Activated CD8-positive, alpha-beta T cell treated with anti-CD3 and anti-CD28 coated beads, Interleukin-2, amount 10 ng/mL, durations not matched to agents 7 days and 5 days (primary cell): ENCODE results near the gene PARD3B. TPM values are rescaled to one million over a fixed set of nuclear protein-coding genes. Genes with fewer than 3 reads are reported as not detected.

Source experiments
- ATAC-seq: fragments of 150-1000 bp; cut with Tn5 transposase; one replicate; pipeline ENCODE4 v1.10.0; 2021; ENCODE audit warnings: moderate library complexity
- CTCF ChIA-PET: fragments of 350-600 bp; sonication (Branson Sonifier 250); formaldehyde crosslinking; loops from one replicate; lab custom pipeline; 2021; ENCODE audit warnings: antibody characterized with exemption; lab: Charles Lee
- POLR2A ChIA-PET: fragments of 350-600 bp; sonication (Branson Sonifier 250); formaldehyde crosslinking; loops from one replicate; lab custom pipeline; 2021; ENCODE audit warnings: antibody characterized with exemption; lab: Charles Lee
- DNase-seq: peaks from one replicate; pipeline ENCODE4 v3.0.0-alpha.2; 2020
- H3K27ac Mint-ChIP-seq: one replicate; pipeline ENCODE4 v1.8.0; 2021; ENCODE audit warnings: mild to moderate bottlenecking, mixed read lengths
- H3K27me3 Mint-ChIP-seq: one replicate; pipeline ENCODE4 v1.8.0; 2021; ENCODE audit warnings: low read depth, mixed read lengths
- H3K36me3 Mint-ChIP-seq: one replicate; pipeline ENCODE4 v1.8.0; 2021; ENCODE audit warnings: low read depth, mixed read lengths
- H3K4me1 Mint-ChIP-seq: one replicate; pipeline ENCODE4 v1.8.0; 2021; ENCODE audit warnings: low read depth, mixed read lengths
- H3K4me3 Mint-ChIP-seq: one replicate; pipeline ENCODE4 v1.8.0; 2021; ENCODE audit warnings: mild to moderate bottlenecking, mixed read lengths
- H3K9me3 Mint-ChIP-seq: one replicate; pipeline ENCODE4 v1.8.0; 2022; ENCODE audit warnings: mixed read lengths; ENCODE audit not compliant: insufficient read depth
- total RNA-seq, 2 experiments: library from RNA; stranded (reverse); gene quantifications; one replicate each; pipeline ENCODE4 v1.2.3, GENCODE V29; 2021

PARD3B gene
- total RNA-seq, 2 experiments from 2014 or later: 0.76 to 1.0 TPM

DNA sequence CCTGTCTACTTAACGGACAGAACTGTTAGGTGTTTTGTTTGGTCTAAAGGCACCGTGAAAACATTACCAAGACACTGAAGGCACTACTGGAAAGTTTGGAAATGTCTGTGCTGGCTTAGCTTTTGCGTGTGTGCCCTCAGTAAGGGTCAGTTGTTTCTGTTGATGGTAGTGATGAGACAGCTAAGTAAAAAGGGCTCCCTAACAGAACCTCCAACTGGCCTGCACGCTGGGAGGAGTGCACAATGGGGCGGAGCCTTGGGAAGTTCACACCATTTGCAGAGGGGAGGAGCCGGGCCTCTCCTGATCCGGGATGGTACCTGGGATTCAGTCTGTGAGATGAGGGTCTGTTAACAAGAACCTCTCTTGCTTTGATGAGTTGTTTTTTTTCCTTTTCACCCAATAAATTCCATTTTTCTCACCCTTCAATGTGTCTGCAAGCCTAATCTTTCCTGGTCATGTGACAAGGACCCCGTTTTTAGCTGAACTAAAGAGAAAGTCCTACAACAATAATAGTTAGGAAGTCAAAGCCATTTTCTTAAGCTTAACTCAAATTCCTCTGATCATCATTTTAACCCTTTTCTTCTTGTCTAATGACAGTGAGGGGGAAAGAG, 368.7 kb downstream of the PARD3B start:
- Mint-ChIP-seq H3K4me3 (no peak overlapping the region), H3K4me1 (no peaks in the 10 kb centered on the region), H3K27ac (no peak overlapping the region), H3K36me3 (peaks cover 15% of the 10 kb centered on the region), H3K27me3 (no peaks in the 10 kb centered on the region), H3K9me3 (peaks cover 4% of the 10 kb centered on the region)
- ChIA-PET CTCF (interaction anchor here (1.5 kb wide), 1 partner anchor 10 kb away, joined by 4 read pairs; no protein-coding TSS in a partner anchor), POLR2A (no interaction called here)
- ATAC-seq (no peak), DNase-seq (no peak)

DNA sequence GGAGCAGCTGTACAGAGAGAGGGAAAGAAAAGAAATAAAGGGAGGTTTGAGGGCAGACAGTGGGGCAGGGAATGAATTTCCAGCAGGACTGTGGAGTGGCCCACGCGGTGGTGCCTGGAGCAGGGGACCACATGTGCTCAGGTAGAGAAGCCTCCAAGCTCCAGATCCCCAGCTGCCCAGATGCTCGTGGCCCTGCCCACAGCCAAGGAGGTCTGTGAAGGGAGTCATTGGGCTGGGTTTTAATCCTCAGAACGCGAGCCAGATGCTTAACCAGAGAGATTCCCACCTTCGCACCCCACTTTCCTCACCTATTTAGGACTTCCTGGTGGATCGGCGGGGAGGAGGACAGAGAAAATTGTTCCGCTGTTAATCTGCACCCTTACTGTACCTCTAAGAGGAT, 369.4 kb downstream of the PARD3B start:
- DNase-seq (no peak), ATAC-seq (no peak)
- Mint-ChIP-seq H3K36me3 (peaks cover 14% of the 10 kb centered on the region), H3K27me3 (no peaks in the 10 kb centered on the region), H3K4me3 (no peak overlapping the region), H3K4me1 (no peaks in the 10 kb centered on the region), H3K9me3 (peaks cover 4% of the 10 kb centered on the region), H3K27ac (no peak overlapping the region)
- ChIA-PET CTCF (interaction anchor here (1.5 kb wide), 1 partner anchor 10 kb away, joined by 4 read pairs; no protein-coding TSS in a partner anchor), POLR2A (no interaction called here)

DNA sequence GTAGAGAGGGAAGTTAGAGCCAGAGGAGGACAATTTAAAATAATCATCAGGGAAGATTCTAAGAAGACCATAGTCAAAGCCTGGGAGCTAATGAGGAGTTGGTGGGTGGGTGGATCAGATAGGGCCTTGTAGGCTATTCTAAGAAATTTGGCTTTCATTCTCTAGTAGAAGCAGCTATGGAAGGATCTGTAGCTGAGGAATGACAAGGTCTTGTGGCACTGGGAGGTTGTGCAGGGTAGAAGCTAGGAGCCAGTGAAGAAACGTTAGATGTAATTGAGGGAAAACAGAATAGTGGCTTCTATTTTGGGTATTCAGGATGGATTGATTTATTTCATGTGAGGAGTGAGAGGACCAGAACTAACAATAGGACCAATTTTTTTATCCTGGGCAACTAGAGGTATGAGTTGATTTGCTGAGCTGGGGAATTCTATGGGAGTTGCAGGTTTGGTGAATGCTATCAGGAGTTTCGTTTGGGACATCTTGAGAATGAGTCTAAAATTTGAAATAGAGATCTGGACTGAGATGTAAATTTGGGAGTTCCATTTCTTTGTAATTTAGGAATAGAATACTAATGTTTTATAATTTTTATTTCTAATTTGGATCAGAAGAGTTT, 371.9 kb downstream of the PARD3B start:
- ChIA-PET POLR2A (no interaction called here), CTCF (no interaction called here)
- H3K4me3 Mint-ChIP-seq: no peak overlapping the region
- no peaks in the 10 kb centered on the region for H3K27me3 Mint-ChIP-seq
- no peak for ATAC-seq
- peaks cover 11% of the 10 kb centered on the region for H3K36me3 Mint-ChIP-seq
- peaks cover 4% of the 10 kb centered on the region for H3K9me3 Mint-ChIP-seq
- H3K4me1 Mint-ChIP-seq: no peaks in the 10 kb centered on the region
- no peak for DNase-seq
- H3K27ac Mint-ChIP-seq: no peak overlapping the region

DNA sequence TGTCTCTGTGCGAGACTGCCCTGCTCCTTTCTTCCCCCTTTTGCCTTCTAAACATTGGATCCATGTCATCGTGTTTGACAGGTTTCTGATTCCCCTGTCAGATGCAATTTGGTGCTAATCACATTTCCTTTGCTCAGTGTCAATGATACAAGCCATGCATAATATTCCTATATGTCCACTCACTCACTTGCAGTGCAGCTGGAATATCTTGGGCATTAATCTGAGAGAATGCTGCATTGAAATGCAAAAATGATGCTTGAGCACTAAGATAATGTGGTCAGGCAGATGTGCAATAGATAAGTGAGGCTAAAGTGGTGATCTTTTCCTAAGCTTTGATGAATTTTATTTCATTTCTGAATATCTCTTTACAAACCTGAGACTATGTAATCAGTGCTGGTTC, 375.5 kb downstream of the PARD3B start:
- no peaks in the 10 kb centered on the region for H3K4me1 Mint-ChIP-seq
- H3K27me3 Mint-ChIP-seq: no peaks in the 10 kb centered on the region
- POLR2A ChIA-PET: no interaction called here
- no peak overlapping the region for H3K27ac Mint-ChIP-seq
- no peak overlapping the region for H3K4me3 Mint-ChIP-seq
- no peak for DNase-seq
- CTCF ChIA-PET: no interaction called here
- peaks cover 8% of the 10 kb centered on the region for H3K36me3 Mint-ChIP-seq
- ATAC-seq: no peak
- H3K9me3 Mint-ChIP-seq: no peaks in the 10 kb centered on the region

DNA sequence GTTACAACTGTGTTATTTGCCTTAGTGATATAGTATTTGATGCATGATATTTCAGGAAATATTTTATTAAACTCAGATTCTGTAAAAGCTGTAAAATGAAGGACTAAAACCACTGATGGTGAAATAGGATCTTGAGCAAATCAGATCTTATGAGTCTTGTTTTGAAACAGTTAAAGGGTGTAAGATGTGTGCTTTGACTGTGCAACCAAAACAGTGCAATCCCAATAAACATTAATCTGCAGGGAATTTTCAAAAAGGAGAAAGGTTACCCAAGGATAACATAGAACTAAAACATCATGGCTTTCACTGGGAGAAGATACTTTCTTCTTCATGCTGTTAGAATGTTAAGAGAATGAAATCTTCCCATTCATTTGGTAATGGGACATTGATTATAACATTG, 378.7 kb downstream of the PARD3B start:
- Mint-ChIP-seq H3K9me3 (peaks cover 7% of the 10 kb centered on the region), H3K4me3 (no peak overlapping the region), H3K36me3 (peaks cover 5% of the 10 kb centered on the region), H3K27me3 (no peaks in the 10 kb centered on the region), H3K27ac (no peak overlapping the region), H3K4me1 (no peaks in the 10 kb centered on the region)
- ATAC-seq (no peak), DNase-seq (no peak)
- ChIA-PET CTCF (interaction anchor here (1.3 kb wide), 1 partner anchor 10 kb away, joined by 4 read pairs; no protein-coding TSS in a partner anchor), POLR2A (no interaction called here)

DNA sequence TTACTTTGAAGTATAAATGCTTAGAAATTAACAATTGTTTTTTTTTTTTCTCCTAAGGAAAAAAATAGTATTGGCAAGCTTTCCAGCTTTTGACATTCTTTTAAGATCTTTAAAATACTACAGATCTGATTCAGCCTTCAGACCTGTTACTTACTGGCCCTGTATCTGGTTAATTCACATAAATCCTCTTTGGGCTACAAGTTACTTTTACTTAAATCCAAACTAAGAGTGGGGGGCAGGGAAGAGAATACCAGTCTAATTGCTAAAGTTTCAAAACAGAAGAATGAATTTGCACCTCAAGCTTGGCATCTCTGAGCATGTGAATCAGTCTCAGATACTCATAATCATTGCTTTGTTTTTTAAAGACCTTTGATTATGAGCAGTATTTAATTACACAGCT, 386.3 kb downstream of the PARD3B start:
- no peak overlapping the region for H3K4me3 Mint-ChIP-seq
- H3K27ac Mint-ChIP-seq: no peak overlapping the region
- no peaks in the 10 kb centered on the region for H3K27me3 Mint-ChIP-seq
- peaks cover 3% of the 10 kb centered on the region for H3K36me3 Mint-ChIP-seq
- no peak for ATAC-seq
- peaks cover 11% of the 10 kb centered on the region for H3K9me3 Mint-ChIP-seq
- H3K4me1 Mint-ChIP-seq: no peaks in the 10 kb centered on the region
- DNase-seq: no peak
- POLR2A ChIA-PET: no interaction called here
- CTCF ChIA-PET: interaction anchor here (1.1 to 1.9 kb wide), 2 partner anchors 9 to 13 kb away, joined by 3 to 5 read pairs; no protein-coding TSS in a partner anchor

DNA sequence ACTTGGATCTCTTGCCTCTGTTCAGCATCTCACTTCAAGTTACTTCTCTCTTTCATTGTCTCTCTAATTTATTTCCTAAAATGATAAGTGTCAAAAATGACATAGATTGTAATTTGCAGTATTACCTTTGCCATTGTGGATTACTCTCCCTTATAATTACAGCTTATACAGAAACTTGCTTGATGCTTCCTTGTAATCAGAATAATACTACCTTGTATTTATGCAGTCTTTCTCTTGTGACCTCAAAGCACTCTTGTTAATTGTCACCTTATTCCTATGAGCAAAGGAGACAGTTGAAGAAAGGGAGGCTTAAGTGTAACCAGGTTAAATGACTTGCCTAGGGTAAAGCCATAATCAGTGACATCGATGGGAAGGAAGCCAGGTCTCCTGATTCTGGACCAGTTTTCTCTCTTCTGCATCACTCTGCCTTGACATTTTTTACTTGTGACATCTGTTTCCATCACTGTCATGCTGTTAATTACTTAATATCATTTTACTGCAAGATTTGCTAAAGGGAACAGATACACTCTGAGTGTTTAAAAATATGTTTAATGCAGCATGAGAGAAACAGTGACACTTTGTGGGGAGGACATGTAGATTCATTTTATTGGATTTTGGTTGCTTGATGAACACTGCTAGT, 388.6 kb downstream of the PARD3B start:
- H3K4me1 Mint-ChIP-seq: no peaks in the 10 kb centered on the region
- no peaks in the 10 kb centered on the region for H3K27me3 Mint-ChIP-seq
- DNase-seq (no peak), ATAC-seq (no peak)
- H3K27ac Mint-ChIP-seq: no peak overlapping the region
- POLR2A ChIA-PET: interaction anchor here (0.9 kb wide), 1 partner anchor 11 kb away, joined by 3 read pairs; no protein-coding TSS in a partner anchor
- CTCF ChIA-PET: no interaction called here
- peaks cover 4% of the 10 kb centered on the region for H3K9me3 Mint-ChIP-seq
- H3K36me3 Mint-ChIP-seq: peaks cover 3% of the 10 kb centered on the region
- H3K4me3 Mint-ChIP-seq: no peak overlapping the region

DNA sequence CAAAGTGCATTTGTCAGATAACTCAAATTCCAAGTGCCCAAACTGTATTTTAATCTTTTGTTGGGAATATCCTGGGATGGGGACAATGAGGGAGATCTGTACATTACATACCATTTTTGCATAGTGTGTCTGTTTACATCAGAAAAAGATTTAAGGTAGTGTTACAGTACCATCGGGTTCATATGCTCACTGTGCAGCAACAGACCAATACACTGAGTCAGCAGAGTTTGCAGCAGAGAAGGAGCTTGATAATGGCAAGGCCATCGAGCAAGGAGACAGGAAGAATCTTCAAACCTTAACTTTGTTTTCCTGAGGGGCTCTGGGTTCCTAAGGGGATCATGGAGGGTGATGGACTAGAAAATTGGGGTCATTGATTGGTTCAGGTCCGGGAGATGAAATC, 399.7 kb downstream of the PARD3B start:
- Mint-ChIP-seq H3K27me3 (no peaks in the 10 kb centered on the region), H3K9me3 (peaks cover 33% of the 10 kb centered on the region), H3K36me3 (peaks cover 61% of the 10 kb centered on the region), H3K4me1 (peaks cover 55% of the 10 kb centered on the region), H3K27ac (no peak overlapping the region), H3K4me3 (no peak overlapping the region)
- ATAC-seq (no peak), DNase-seq (no peak)
- ChIA-PET POLR2A (interaction anchor here (0.9 to 1.1 kb wide), 2 partner anchors 11 to 63 kb away, joined by 3 read pairs; no protein-coding TSS in a partner anchor), CTCF (interaction anchor here (1.1 kb wide), 1 partner anchor 9 kb away, joined by 3 read pairs; no protein-coding TSS in a partner anchor)

DNA sequence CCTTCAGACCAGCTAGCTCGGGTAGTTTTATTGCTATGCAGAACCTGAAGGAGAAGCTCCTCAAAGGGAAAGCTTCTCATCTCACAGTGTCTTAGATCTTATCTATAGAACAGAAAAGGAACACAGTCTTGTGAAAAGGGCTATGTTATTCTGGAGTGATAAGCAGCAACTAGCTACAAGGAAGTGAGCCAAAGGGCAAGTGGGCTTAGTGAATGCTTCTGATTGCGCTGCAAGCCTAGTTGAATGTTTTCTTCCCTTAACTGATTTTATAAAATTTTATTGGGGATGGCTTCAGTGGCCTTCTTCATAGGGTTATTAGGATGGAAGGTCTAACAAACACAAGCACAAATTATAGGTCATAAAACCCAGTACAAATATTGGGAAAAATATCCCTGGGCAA, 400.1 kb downstream of the PARD3B start:
- Mint-ChIP-seq H3K27ac (no peak overlapping the region), H3K36me3 (peaks cover 61% of the 10 kb centered on the region), H3K4me3 (no peak overlapping the region), H3K9me3 (peaks cover 37% of the 10 kb centered on the region), H3K4me1 (peaks cover 59% of the 10 kb centered on the region), H3K27me3 (no peaks in the 10 kb centered on the region)
- ChIA-PET POLR2A (interaction anchor here (0.9 to 1.1 kb wide), 2 partner anchors 12 to 64 kb away, joined by 3 read pairs; no protein-coding TSS in a partner anchor), CTCF (interaction anchor here (1.1 kb wide), 1 partner anchor 10 kb away, joined by 3 read pairs; no protein-coding TSS in a partner anchor)
- ATAC-seq (no peak), DNase-seq (no peak)

DNA sequence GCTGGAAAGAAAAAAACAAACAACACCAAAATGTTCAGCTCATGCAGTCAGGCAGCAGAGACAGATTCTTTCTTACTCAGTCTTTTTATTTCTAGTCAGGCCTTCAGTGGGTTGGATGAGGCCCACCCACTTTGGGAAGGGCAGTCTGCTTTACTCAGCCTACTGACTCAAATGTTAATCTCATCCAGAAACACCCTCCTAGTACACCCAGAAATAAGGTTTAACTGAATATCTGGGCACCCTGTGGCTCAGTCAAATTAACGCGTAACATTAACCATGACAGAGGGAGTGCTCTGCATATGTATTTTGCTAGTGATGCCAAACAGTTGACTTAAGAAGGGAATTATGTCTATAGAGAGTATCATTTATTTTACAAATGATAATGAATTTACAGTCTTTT, 401.6 kb downstream of the PARD3B start:
- Mint-ChIP-seq H3K9me3 (peaks cover 41% of the 10 kb centered on the region), H3K27me3 (no peaks in the 10 kb centered on the region), H3K27ac (peak overlapping the region; percentile 65), H3K36me3 (peaks cover 75% of the 10 kb centered on the region), H3K4me1 (peaks cover 74% of the 10 kb centered on the region), H3K4me3 (no peak overlapping the region)
- DNase-seq (no peak), ATAC-seq (no peak)
- ChIA-PET CTCF (no interaction called here), POLR2A (no interaction called here)

DNA sequence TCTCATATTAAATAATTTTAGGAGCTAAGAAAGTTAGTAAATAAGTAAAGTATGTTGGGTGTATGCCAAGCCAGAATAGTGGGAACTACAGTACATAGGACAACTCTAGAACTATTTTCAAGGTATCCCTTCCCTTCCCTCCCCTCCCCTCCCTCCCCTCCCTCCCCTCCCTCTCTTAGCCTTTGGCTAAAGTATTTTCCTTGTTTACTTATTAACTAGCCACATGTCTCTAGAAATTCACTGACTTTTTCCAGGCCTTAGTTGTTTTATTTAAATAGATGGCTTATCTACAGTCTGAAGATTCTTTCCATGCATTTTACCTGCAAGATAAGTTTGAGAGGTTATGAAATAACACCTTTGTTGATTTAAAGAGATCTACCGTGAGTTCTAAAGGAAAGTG, 402.1 kb downstream of the PARD3B start:
- ChIA-PET POLR2A (no interaction called here), CTCF (no interaction called here)
- DNase-seq: no peak
- ATAC-seq: no peak
- Mint-ChIP-seq H3K27me3 (no peaks in the 10 kb centered on the region), H3K27ac (peak overlapping the region; percentile 84), H3K4me3 (no peak overlapping the region), H3K36me3 (peaks cover 76% of the 10 kb centered on the region), H3K9me3 (peaks cover 42% of the 10 kb centered on the region), H3K4me1 (peaks cover 70% of the 10 kb centered on the region)
